GM12878 (cell line): Measurements from ENCODE around the gene CACHD1. TPM values are rescaled to one million over a fixed set of nuclear protein-coding genes. Genes with fewer than 3 reads are reported as not detected.

Experiments
- ATAC-seq: fragments of 200-7000 bp; cut with Tn5 transposase; 3 replicates; pipeline ENCODE4 v1.9.1; 2020; ENCODE audit warnings: mild to moderate bottlenecking, moderate library complexity
- BruUV-seq: library from RNA; stranded (reverse); fragments of 400-500 nt; replicated peaks from 2 replicates; lab custom pipeline; 2021; lab: Mats Ljungman, UMichigan
- CTCF ChIA-PET: fragments of 300-600 bp; sonication (Branson Sonifier 250); formaldehyde crosslinking; extraction: SDS; loops from one replicate; lab custom pipeline; 2021; ENCODE audit warnings: inconsistent platforms; lab: Yijun Ruan, JAX
- POLR2A ChIA-PET: fragments of 350-600 bp; formaldehyde crosslinking; extraction: SDS; loops from one replicate; lab custom pipeline; 2021; ENCODE audit warnings: inconsistent platforms; lab: Charles Lee
- RAD21 ChIA-PET: fragments of 300-600 bp; sonication (Branson Sonifier 250); formaldehyde crosslinking; loops from one replicate; lab custom pipeline; 2023; ENCODE audit warnings: antibody characterized with exemption; ENCODE audit not compliant: unreplicated experiment; lab: Charles Lee
- SMC1A ChIA-PET: fragments of 300-600 bp; sonication (Branson Sonifier 250); formaldehyde crosslinking; loops from one replicate; lab custom pipeline; 2023; ENCODE audit not compliant: unreplicated experiment, uncharacterized antibody; lab: Charles Lee
- DNase-seq: peaks from one replicate; pipeline ENCODE4 v3.0.0-alpha.2; 2011; ENCODE audit warnings: low read depth, low spot score
- FAIRE-seq: peaks from 3 replicates; lab custom pipeline; 2011; peaks lifted over from hg19 to GRCh38; lab: Jason Lieb, UNC
- H2AFZ ChIP-seq: 2 replicates; pipeline ENCODE4 v1.6.0; 2011; ENCODE audit warnings: low read depth, low read length, control low read depth; ENCODE audit not compliant: control insufficient read depth
- H3K27ac ChIP-seq: 2 replicates; pipeline ENCODE4 v1.5.1; 2011; ENCODE audit warnings: control low read depth; ENCODE audit not compliant: control insufficient read depth, insufficient read depth
- H3K27me3 ChIP-seq, 2 experiments: replicated peaks in 1 of 2; 2 replicates each; pipeline versions ENCODE4 v1.6.0 to v1.6.1; 2011; ENCODE audit warnings: low read length in 1 of 2; ENCODE audit not compliant: control insufficient read depth in 2 of 2, insufficient read depth in 2 of 2
- H3K36me3 ChIP-seq, 2 experiments: 2 replicates each; pipeline ENCODE4 v1.5.1; 2011; ENCODE audit warnings: low read length in 1 of 2; ENCODE audit not compliant: control insufficient read depth in 2 of 2, insufficient read depth in 2 of 2
- H3K4me1 ChIP-seq: 2 replicates; pipeline ENCODE4 v1.6.1; 2011; ENCODE audit warnings: mild to moderate bottlenecking, low read length, moderate library complexity, mixed read lengths; ENCODE audit not compliant: control insufficient read depth, insufficient read depth
- H3K4me2 ChIP-seq: 2 replicates; pipeline ENCODE4 v1.6.0; 2011; ENCODE audit warnings: control low read depth; ENCODE audit not compliant: control insufficient read depth, insufficient read depth
- H3K4me3 ChIP-seq: fragments of 200-600 bp; sonication (generic); 2 replicates; pipeline ENCODE4 v1.5.1; 2016
- H3K79me2 ChIP-seq: 2 replicates; pipeline ENCODE4 v1.6.0; 2011; ENCODE audit warnings: low read length; ENCODE audit not compliant: control insufficient read depth, insufficient read depth
- H3K9ac ChIP-seq: 2 replicates; pipeline ENCODE4 v1.8.0; 2011; ENCODE audit warnings: low read length, control low read depth, mixed read lengths; ENCODE audit not compliant: control insufficient read depth, insufficient read depth
- H3K9me3 ChIP-seq: replicated peaks from 3 replicates; pipeline ENCODE4 v1.5.1; 2011; ENCODE audit warnings: mild to moderate bottlenecking, low read length; ENCODE audit not compliant: control insufficient read depth, insufficient read depth
- H4K20me1 ChIP-seq: 2 replicates; pipeline ENCODE4 v1.6.0; 2011; ENCODE audit not compliant: control insufficient read depth, insufficient read depth
- MXI1 ChIP-seq: fragments of 150-350 bp; IDR thresholded peaks from 2 replicates; pipeline ENCODE4 v1.6.1; 2011; ENCODE audit warnings: low read depth, mild to moderate bottlenecking, inconsistent platforms, low read length, improper control_type of control experiment
- MYC ChIP-seq: IDR thresholded peaks from 2 replicates; pipeline ENCODE4 v1.6.1; 2011; ENCODE audit warnings: mild to moderate bottlenecking, low read length, moderate library complexity, inconsistent platforms; ENCODE audit not compliant: insufficient read depth, insufficient replicate concordance, insufficient read length, severe bottlenecking
- NFYB ChIP-seq: IDR thresholded peaks from 2 replicates; pipeline ENCODE4 v1.6.1; 2011; ENCODE audit warnings: low read depth, mild to moderate bottlenecking, low read length, improper control_type of control experiment, moderate library complexity; ENCODE audit not compliant: insufficient read depth
- SIN3A ChIP-seq: IDR thresholded peaks from 2 replicates; pipeline ENCODE4 v1.6.1; 2012; ENCODE audit warnings: low read depth, low read length, improper control_type of control experiment
- TARDBP ChIP-seq: IDR thresholded peaks from 2 replicates; pipeline ENCODE4 v1.6.1; 2016; ENCODE audit warnings: borderline replicate concordance
- YBX1 ChIP-seq: fragments of 450-650 bp; IDR thresholded peaks from 2 replicates; pipeline ENCODE4 v1.6.1; 2016; ENCODE audit warnings: antibody characterized with exemption
- ZNF207 ChIP-seq: fragments of 450-650 bp; IDR thresholded peaks from 2 replicates; pipeline ENCODE4 v1.6.1; 2014; ENCODE audit warnings: antibody characterized with exemption, mild to moderate bottlenecking, borderline replicate concordance
- ZSCAN29 ChIP-seq: fragments of 450-650 bp; IDR thresholded peaks from 2 replicates; pipeline ENCODE4 v1.6.1; 2017; ENCODE audit warnings: mild to moderate bottlenecking, moderate library complexity
- WGBS: methylation state at CpG from one replicate; pipeline ENCODE4 v1.1.6; 2016; ENCODE audit warnings: low lambda C conversion rate; ENCODE audit not compliant: insufficient replicate concordance, insufficient coverage; ENCODE audit errors: missing lambda C conversion rate; 5-methylcytosine and 5-hydroxymethylcytosine counted together
- in situ Hi-C: fragments of 300-500 bp; cut with MboI; formaldehyde crosslinking; loops from 9 replicates; pipeline ENCODE4 v1.14.3; 2018; ENCODE audit warnings: mixed read lengths
- intact Hi-C: fragments of 100-400 bp; cut with micrococcal nuclease; formaldehyde crosslinking; loops from one replicate; pipeline ENCODE4 v1.14.2; 2022; ENCODE audit not compliant: unreplicated experiment
- polyA plus RNA-seq, 11 experiments: library from polyadenylated mRNA; depleted of rRNA in 4 of 11; unstranded in 6 of 11; stranded (reverse) in 5 of 11; fragments of >200 nt; fragmentation: Nextera tagmentation in 4 of 11; fragmentation: Illumina TruSeq in 1 of 11; extraction: Ambion mirVana in 4 of 11; extraction: Trizol in 1 of 11; gene quantifications; 1 replicate in 1 of 11; 2 replicates in 10 of 11; pipeline versions ENCODE4 v1.2.1 to v1.2.3, GENCODE V29; 2011 to 2016; ENCODE audit warnings: inconsistent platforms in 2 of 11, missing spikeins in 2 of 11, low read depth in 1 of 11
- total RNA-seq, 4 experiments: library from RNA; depleted of rRNA in 3 of 4; stranded (reverse); fragments of >200 nt in 3 of 4; fragmentation: Illumina TruSeq in 1 of 4; extraction: Trizol in 1 of 4; gene quantifications; 2 replicates each; pipeline versions ENCODE4 v1.2.1 to v1.2.3, GENCODE V29; 2013 to 2021
- TF ChIP-seq, protein P1 (sequence below): fragments of 450-650 bp; formaldehyde crosslinking; IDR thresholded peaks from 2 replicates; pipeline ENCODE4 v1.4.0; 2020; ENCODE audit warnings: mild to moderate bottlenecking, moderate library complexity

Gene CACHD1
- total and polyA plus RNA-seq, 10 of the 15 experiments (the other 5 are each of a cell fraction or from before 2014, with no cell fraction given): 0.03 TPM; not detected in 9

DNA sequence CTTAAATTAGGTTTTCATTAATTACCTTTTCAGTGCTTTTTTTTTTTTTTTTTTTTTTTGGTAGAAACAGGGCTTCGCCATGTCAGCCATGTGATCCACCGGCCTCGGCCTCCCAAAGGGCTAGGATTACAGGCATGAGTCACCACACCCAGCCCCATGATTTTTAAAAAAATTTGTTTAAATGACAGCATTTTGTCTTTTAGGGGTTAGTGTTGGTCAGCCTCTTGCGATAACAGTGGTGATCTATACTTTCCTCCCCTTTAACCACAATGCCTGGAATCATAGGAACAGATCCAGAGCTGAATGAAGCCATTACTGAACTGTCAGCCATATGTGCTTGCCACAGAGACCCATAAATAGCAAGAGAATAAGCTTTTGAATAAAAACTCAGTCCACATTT lies 73.9 kb downstream of the CACHD1 start (continued):
- TF ChIP-seq ZNF207 (no peak), MYC (no peak)

- Histone ChIP-seq H3K4me1 (no peaks in the 10 kb centered on the region), H3K27me3 (no peaks in the 10 kb centered on the region), H3K4me3 (no peak overlapping the region), H3K4me2 (no peak overlapping the region), H3K79me2 (no peaks in the 10 kb centered on the region), H3K9ac (no peak overlapping the region), H3K27ac (no peak overlapping the region), H4K20me1 (no peaks in the 10 kb centered on the region), H3K9me3 (no peaks in the 10 kb centered on the region), H2AFZ (no peak overlapping the region), H3K36me3 (no peaks in the 10 kb centered on the region)
- POLR2A ChIA-PET: no interaction called here
- ATAC-seq (no peak), DNase-seq (no peak), FAIRE-seq (no peak)
- TF ChIP-seq ZSCAN29 (no peak), TARDBP (no peak), YBX1 (no peak), NFYB (no peak), SIN3A (no peak), MXI1 (no peak)
- TF ChIP-seq, protein P1, sequence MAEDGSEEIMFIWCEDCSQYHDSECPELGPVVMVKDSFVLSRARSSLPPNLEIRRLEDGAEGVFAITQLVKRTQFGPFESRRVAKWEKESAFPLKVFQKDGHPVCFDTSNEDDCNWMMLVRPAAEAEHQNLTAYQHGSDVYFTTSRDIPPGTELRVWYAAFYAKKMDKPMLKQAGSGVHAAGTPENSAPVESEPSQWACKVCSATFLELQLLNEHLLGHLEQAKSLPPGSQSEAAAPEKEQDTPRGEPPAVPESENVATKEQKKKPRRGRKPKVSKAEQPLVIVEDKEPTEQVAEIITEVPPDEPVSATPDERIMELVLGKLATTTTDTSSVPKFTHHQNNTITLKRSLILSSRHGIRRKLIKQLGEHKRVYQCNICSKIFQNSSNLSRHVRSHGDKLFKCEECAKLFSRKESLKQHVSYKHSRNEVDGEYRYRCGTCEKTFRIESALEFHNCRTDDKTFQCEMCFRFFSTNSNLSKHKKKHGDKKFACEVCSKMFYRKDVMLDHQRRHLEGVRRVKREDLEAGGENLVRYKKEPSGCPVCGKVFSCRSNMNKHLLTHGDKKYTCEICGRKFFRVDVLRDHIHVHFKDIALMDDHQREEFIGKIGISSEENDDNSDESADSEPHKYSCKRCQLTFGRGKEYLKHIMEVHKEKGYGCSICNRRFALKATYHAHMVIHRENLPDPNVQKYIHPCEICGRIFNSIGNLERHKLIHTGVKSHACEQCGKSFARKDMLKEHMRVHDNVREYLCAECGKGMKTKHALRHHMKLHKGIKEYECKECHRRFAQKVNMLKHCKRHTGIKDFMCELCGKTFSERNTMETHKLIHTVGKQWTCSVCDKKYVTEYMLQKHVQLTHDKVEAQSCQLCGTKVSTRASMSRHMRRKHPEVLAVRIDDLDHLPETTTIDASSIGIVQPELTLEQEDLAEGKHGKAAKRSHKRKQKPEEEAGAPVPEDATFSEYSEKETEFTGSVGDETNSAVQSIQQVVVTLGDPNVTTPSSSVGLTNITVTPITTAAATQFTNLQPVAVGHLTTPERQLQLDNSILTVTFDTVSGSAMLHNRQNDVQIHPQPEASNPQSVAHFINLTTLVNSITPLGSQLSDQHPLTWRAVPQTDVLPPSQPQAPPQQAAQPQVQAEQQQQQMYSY (CRISPR knock-in tag): no peak
- CTCF ChIA-PET: no interaction called here
- 25% methylated on average over 6 of the region's 6 CpGs for WGBS
- RAD21 ChIA-PET: no interaction called here
- SMC1A ChIA-PET: no interaction called here
- intact Hi-C loops: no loop called here
- in situ Hi-C loops: no loop called here
- BruUV-seq: no TSS peak
Measured at GRCh38 chr1:64545118-64545843, 75.4 kb downstream of the CACHD1 start.
